Uterus (tissue), 4 donors: Measurements from ENCODE around the gene ABI1. TPM values are rescaled to one million over a fixed set of nuclear protein-coding genes. Genes with fewer than 3 reads are reported as not detected.

Source experiments
- DNase-seq, 2 donors: peaks; one replicate each; pipeline ENCODE4 v3.0.0-alpha.2; 2019 to 2020
- H3K27ac ChIP-seq, 2 donors: fragments of 200-600 bp; sonication (generic); 1 replicate in 1 of 2; 2 replicates in 1 of 2; pipeline ENCODE4 v1.5.1; 2016 to 2018
- H3K27me3 ChIP-seq, 2 donors: fragments of 200-600 bp; sonication (generic); one replicate each; pipeline ENCODE4 v1.5.1; 2018 to 2019; ENCODE audit warnings: control low read depth in 1 of 2
- H3K36me3 ChIP-seq, 2 donors: fragments of 200-600 bp; sonication (generic); one replicate each; pipeline ENCODE4 v1.5.1; 2019; ENCODE audit warnings: control low read depth in 1 of 2
- H3K4me1 ChIP-seq, 2 donors: fragments of 200-600 bp; sonication (generic); one replicate each; pipeline ENCODE4 v1.5.1; 2018 to 2019; ENCODE audit warnings: control low read depth in 1 of 2
- H3K4me3 ChIP-seq, 2 donors: fragments of 200-600 bp; sonication (generic); 1 replicate in 1 of 2; 2 replicates in 1 of 2; pipeline ENCODE4 v1.5.1; 2018 to 2019; ENCODE audit warnings: mild to moderate bottlenecking in 1 of 2
- H3K9me3 ChIP-seq, 2 donors: fragments of 200-600 bp; sonication (generic); one replicate each; pipeline ENCODE4 v1.5.1; 2019; ENCODE audit warnings: control low read depth in 1 of 2
- POLR2A ChIP-seq, 2 donors: fragments of 450-650 bp; IDR thresholded peaks; one replicate each; pipeline ENCODE4 v1.6.1; 2016; ENCODE audit warnings: antibody characterized with exemption in 2 of 2, mild to moderate bottlenecking in 1 of 2, moderate library complexity in 1 of 2
- intact Hi-C: fragments of 100-400 bp; cut with DNase I; formaldehyde crosslinking; loops from one replicate; pipeline ENCODE4 v1.15.1; 2023; ENCODE audit warnings: low total_unique reads
- total RNA-seq, 4 donors: library from RNA; depleted of rRNA in 3 of 4; stranded (reverse); fragments of >200 nt in 3 of 4; gene quantifications; one replicate each; pipeline versions ENCODE4 v1.1.0 to v1.2.4, GENCODE V29; 2014 to 2023
- TF ChIP-seq, protein P1 (sequence below), 4 experiments: fragments of 200-600 bp in 2 of 4; fragments of 450-650 bp in 2 of 4; sonication (generic) in 2 of 4; IDR thresholded peaks; one replicate each; pipeline ENCODE4 v1.5.1; 2016 to 2019; ENCODE audit warnings: antibody characterized with exemption in 4 of 4, mild to moderate bottlenecking in 2 of 4, moderate library complexity in 1 of 4
- donor health status: DM: yes; HTN: yes; CAD: no.

ABI1 gene
- total RNA-seq, 4 donors from 2014 or later, result 26.6 to 50.4 (median 39.1) TPM

- no peak for DNase-seq
- H3K27me3 ChIP-seq, result no peaks in the 10 kb centered on the region
- no peaks in the 10 kb centered on the region for H3K36me3 ChIP-seq
- H3K4me1 ChIP-seq, result no peaks in the 10 kb centered on the region
- no peak overlapping the region for H3K27ac ChIP-seq
- H3K9me3 ChIP-seq, result no peaks in the 10 kb centered on the region
- no peak for TF ChIP-seq POLR2A (IDR thresholded peaks at IDR 0.05)
- TF ChIP-seq, protein P1, sequence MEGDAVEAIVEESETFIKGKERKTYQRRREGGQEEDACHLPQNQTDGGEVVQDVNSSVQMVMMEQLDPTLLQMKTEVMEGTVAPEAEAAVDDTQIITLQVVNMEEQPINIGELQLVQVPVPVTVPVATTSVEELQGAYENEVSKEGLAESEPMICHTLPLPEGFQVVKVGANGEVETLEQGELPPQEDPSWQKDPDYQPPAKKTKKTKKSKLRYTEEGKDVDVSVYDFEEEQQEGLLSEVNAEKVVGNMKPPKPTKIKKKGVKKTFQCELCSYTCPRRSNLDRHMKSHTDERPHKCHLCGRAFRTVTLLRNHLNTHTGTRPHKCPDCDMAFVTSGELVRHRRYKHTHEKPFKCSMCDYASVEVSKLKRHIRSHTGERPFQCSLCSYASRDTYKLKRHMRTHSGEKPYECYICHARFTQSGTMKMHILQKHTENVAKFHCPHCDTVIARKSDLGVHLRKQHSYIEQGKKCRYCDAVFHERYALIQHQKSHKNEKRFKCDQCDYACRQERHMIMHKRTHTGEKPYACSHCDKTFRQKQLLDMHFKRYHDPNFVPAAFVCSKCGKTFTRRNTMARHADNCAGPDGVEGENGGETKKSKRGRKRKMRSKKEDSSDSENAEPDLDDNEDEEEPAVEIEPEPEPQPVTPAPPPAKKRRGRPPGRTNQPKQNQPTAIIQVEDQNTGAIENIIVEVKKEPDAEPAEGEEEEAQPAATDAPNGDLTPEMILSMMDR (IDR thresholded peaks at IDR 0.05), result no peak
- H3K4me3 ChIP-seq, result no peak overlapping the region
- intact Hi-C loops, result no loop called here
Measured at GRCh38 chr10:26805567-26806245, 55.1 kb downstream of the ABI1 start.

DNA sequence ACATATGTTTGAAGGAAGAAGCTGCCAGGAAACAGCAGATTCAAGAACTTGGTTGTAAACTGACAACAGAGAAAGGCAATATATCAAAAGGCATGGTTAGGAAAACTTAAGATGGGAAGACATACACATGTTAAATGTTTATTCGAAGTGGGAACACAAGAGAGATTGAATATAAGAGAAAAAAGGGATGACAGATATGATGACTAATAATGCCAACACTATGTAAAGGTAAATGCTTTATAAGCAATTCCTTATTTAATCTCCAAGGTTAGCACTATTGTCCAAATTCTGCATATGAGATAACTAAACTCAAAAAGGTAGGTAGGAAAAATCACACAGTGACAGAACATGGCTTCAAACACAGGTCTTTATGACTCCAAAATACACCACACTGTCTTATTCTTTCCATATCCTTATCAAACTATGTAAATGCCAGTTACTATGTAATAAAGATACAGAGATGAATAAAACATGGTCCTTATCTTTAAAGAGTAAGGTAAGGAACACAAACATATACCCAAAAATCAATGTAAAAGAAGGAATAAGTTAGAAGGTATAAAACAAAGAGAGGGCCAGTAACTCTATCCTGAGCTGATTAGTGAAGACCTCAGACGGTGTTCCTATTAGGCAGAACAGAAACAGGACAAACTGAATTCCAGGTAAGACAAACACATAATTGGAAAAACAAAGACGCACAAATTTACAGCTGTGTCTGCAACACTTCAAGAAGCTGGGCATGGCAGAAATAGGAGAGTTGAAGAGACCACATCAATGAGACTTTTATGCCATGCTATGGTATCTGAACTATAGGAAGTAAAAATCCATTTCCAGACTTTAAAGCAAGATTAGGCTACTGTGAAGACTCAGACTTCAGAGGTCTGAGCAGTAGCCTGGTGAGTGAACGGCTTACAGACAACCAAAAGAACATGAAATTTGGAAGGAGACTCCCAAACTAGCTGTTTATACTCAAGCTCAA lies 56.1 kb downstream of the ABI1 start:
- no peaks in the 10 kb centered on the region for H3K36me3 ChIP-seq
- intact Hi-C loops, result no loop called here
- no peak for TF ChIP-seq POLR2A (IDR thresholded peaks at IDR 0.05)
- TF ChIP-seq, protein P1 (IDR thresholded peaks at IDR 0.05), result no peak
- H3K9me3 ChIP-seq, result no peaks in the 10 kb centered on the region
- DNase-seq, result no peak
- H3K4me1 ChIP-seq, result no peaks in the 10 kb centered on the region
- no peak overlapping the region for H3K4me3 ChIP-seq
- no peaks in the 10 kb centered on the region for H3K27me3 ChIP-seq
- no peak overlapping the region for H3K27ac ChIP-seq

GRCh38 chr10:26803849-26804248 lies 56.9 kb downstream of the ABI1 start:
- DNase-seq, result no peak
- no peak overlapping the region for H3K4me3 ChIP-seq
- no peak overlapping the region for H3K27ac ChIP-seq
- H3K27me3 ChIP-seq, result no peaks in the 10 kb centered on the region
- no peaks in the 10 kb centered on the region for H3K4me1 ChIP-seq
- TF ChIP-seq, protein P1 (IDR thresholded peaks at IDR 0.05), result no peak
- TF ChIP-seq POLR2A (IDR thresholded peaks at IDR 0.05), result no peak
- intact Hi-C loops, result no loop called here
- H3K9me3 ChIP-seq, result no peaks in the 10 kb centered on the region
- no peaks in the 10 kb centered on the region for H3K36me3 ChIP-seq

DNA sequence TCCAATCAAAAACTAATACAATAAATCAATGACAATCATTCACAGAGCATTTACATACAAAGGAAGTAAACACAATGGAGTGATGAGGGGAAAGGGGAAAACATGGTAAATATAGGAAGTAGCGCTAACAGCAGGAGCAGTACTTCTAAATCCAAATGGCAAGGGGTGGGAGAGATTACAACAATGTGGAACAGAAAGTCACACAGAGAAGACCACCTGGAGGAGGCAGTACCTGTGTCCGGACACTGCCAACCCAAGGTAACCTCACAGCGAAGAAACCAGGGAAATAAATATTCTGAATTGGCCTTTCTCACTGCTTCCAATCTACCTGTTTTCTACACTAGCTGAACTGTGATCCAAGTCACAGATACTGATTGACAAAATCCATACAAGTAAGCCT lies 58.2 kb downstream of the ABI1 start:
- intact Hi-C loops, result no loop called here
- Histone ChIP-seq H3K4me1 (no peaks in the 10 kb centered on the region), H3K27me3 (no peaks in the 10 kb centered on the region), H3K36me3 (no peaks in the 10 kb centered on the region), H3K9me3 (no peaks in the 10 kb centered on the region), H3K4me3 (no peak overlapping the region), H3K27ac (no peak overlapping the region)
- no peak for DNase-seq
- no peak for TF ChIP-seq POLR2A (IDR thresholded peaks at IDR 0.05)

DNA sequence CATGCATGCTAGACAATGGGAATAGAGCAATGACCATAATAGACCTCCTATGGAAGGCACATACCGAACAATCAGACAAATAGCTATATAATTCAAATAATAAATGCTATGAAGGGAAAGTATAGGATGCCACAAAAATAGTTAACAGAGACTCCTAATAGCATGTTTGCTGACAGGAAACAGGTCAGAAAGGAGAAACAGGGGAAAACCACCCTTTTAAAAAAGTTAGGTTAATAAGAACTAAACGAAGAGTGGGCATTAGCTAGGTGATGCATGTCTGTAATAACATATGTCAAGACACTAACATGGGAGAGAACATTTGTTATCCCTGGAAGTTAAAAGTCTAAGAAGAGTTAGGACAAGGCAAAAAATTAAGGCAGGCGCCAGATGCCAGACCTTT lies 58.9 kb downstream of the ABI1 start:
- Histone ChIP-seq H3K4me1 (no peaks in the 10 kb centered on the region), H3K36me3 (no peaks in the 10 kb centered on the region), H3K9me3 (no peaks in the 10 kb centered on the region), H3K4me3 (no peak overlapping the region), H3K27ac (no peak overlapping the region), H3K27me3 (no peaks in the 10 kb centered on the region)
- TF ChIP-seq, protein P1 (IDR thresholded peaks at IDR 0.05), result no peak
- TF ChIP-seq POLR2A (IDR thresholded peaks at IDR 0.05), result no peak
- intact Hi-C loops, result no loop called here
- DNase-seq, result no peak
